ENCODE data around the gene PIGU.

DNA sequence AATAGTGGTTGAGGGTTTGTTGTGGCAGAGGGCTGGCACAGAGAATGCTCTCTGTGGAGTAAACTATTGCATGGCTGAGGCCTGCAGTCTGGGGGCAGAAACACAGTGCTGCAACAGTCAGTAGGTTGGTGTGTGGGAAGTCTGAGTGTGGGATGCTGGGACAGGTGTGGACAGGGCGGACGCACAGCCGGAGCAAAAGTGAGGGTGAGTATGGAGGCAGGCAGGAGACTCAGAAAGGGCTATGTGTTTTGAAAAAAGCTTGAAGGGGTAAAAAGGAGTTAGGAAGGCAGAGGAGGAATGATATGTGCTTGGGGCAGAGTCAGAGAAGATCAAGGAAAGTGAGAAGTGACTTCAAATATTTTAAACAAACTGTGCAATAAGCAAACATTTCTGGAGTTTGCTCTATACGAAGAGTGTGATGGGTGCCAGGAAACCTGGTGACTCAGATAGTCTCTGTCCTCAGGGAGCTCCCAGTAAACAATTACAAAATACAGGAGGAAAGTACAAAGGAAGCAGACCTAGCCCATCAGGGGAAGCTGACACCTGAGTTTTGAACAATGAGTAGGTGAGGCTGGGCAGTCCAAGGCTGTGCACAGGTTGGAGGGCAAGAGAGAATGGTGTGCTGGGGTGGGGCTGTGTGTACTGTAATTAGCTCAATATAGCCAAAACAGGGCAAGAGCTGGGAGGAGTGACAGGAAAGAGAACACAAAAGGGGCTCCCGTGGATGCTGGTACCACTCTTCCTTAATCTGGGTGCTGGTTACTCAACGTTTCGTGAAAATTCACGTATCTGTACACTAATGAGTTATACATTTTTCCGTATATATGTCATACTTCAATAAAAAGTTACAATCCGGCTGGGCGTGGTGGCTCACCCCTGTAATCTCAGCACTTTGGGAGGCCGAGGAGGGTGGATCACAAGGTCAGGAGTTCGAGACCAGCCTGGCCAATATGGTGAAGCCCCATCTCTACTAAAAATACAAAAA, 55.2 kb downstream of the PIGU start:
- TF ChIP-seq, protein P1, sequence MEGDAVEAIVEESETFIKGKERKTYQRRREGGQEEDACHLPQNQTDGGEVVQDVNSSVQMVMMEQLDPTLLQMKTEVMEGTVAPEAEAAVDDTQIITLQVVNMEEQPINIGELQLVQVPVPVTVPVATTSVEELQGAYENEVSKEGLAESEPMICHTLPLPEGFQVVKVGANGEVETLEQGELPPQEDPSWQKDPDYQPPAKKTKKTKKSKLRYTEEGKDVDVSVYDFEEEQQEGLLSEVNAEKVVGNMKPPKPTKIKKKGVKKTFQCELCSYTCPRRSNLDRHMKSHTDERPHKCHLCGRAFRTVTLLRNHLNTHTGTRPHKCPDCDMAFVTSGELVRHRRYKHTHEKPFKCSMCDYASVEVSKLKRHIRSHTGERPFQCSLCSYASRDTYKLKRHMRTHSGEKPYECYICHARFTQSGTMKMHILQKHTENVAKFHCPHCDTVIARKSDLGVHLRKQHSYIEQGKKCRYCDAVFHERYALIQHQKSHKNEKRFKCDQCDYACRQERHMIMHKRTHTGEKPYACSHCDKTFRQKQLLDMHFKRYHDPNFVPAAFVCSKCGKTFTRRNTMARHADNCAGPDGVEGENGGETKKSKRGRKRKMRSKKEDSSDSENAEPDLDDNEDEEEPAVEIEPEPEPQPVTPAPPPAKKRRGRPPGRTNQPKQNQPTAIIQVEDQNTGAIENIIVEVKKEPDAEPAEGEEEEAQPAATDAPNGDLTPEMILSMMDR (CRISPR knock-in tag; IDR thresholded peaks at IDR 0.05): no peak; the same call in 1 of the 2 replicates
- peak; percentile 97 for TF ChIP-seq ZNF232 (CRISPR knock-in tag; IDR thresholded peaks at IDR 0.05; ENCODE audit: borderline replicate concordance)
- TF ChIP-seq, protein P2, sequence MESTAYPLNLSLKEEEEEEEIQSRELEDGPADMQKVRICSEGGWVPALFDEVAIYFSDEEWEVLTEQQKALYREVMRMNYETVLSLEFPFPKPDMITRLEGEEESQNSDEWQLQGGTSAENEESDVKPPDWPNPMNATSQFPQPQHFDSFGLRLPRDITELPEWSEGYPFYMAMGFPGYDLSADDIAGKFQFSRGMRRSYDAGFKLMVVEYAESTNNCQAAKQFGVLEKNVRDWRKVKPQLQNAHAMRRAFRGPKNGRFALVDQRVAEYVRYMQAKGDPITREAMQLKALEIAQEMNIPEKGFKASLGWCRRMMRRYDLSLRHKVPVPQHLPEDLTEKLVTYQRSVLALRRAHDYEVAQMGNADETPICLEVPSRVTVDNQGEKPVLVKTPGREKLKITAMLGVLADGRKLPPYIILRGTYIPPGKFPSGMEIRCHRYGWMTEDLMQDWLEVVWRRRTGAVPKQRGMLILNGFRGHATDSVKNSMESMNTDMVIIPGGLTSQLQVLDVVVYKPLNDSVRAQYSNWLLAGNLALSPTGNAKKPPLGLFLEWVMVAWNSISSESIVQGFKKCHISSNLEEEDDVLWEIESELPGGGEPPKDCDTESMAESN (CRISPR knock-in tag; conservative IDR thresholded peaks at IDR 0.05): peak; percentile 100
- TF ChIP-seq TP53 (CRISPR knock-in tag; conservative IDR thresholded peaks at IDR 0.05): no peak
- peak; percentile 76; the same call in 1 of the 2 replicates for TF ChIP-seq KDM5B (CRISPR knock-in tag; IDR thresholded peaks at IDR 0.05; ENCODE audit: borderline replicate concordance)
- TF ChIP-seq, protein P3, sequence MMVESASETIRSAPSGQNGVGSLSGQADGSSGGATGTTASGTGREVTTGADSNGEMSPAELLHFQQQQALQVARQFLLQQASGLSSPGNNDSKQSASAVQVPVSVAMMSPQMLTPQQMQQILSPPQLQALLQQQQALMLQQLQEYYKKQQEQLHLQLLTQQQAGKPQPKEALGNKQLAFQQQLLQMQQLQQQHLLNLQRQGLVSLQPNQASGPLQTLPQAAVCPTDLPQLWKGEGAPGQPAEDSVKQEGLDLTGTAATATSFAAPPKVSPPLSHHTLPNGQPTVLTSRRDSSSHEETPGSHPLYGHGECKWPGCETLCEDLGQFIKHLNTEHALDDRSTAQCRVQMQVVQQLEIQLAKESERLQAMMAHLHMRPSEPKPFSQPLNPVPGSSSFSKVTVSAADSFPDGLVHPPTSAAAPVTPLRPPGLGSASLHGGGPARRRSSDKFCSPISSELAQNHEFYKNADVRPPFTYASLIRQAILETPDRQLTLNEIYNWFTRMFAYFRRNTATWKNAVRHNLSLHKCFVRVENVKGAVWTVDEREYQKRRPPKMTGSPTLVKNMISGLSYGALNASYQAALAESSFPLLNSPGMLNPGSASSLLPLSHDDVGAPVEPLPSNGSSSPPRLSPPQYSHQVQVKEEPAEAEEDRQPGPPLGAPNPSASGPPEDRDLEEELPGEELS (CRISPR knock-in tag; IDR thresholded peaks at IDR 0.05): peak; percentile 100
- TF ChIP-seq, protein P4, sequence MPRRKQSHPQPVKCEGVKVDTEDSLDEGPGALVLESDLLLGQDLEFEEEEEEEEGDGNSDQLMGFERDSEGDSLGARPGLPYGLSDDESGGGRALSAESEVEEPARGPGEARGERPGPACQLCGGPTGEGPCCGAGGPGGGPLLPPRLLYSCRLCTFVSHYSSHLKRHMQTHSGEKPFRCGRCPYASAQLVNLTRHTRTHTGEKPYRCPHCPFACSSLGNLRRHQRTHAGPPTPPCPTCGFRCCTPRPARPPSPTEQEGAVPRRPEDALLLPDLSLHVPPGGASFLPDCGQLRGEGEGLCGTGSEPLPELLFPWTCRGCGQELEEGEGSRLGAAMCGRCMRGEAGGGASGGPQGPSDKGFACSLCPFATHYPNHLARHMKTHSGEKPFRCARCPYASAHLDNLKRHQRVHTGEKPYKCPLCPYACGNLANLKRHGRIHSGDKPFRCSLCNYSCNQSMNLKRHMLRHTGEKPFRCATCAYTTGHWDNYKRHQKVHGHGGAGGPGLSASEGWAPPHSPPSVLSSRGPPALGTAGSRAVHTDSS (CRISPR knock-in tag; conservative IDR thresholded peaks at IDR 0.05): no peak
- peak; percentile 22; a peak in 1 of 4 replicates for TF ChIP-seq POLR2A (IDR thresholded peaks at IDR 0.05; ENCODE audit: insufficient read depth in 1 of 2, low read depth in 2 of 2, low read length in 2 of 2)
